Fibroblast of villous mesenchyme (primary cell): ENCODE measurements around the gene NTF3. TPM values are rescaled to one million over a fixed set of nuclear protein-coding genes. Genes with fewer than 3 reads are reported as not detected.

ENCODE experiments used
- DNase-seq: peaks from one replicate; pipeline ENCODE4 v3.0.0-alpha.2; 2010; ENCODE audit warnings: low read depth
- H3K4me3 ChIP-seq: 2 replicates; pipeline ENCODE4 v1.5.1; 2011; ENCODE audit warnings: low read depth, mild to moderate bottlenecking, low read length
- CTCF ChIP-seq: IDR thresholded peaks from 2 replicates; pipeline ENCODE4 v1.5.1; 2012; ENCODE audit warnings: low read depth, mild to moderate bottlenecking, low read length; ENCODE audit not compliant: insufficient read depth
- total RNA-seq: library from RNA; depleted of rRNA; stranded (reverse); fragments of >200 nt; gene quantifications from 2 replicates; pipeline ENCODE4 v1.2.3, GENCODE V29; 2012

The NTF3 gene
- total RNA-seq, 1 donor: 2.2 TPM

- DNase-seq: no peak
- no peak overlapping the region for H3K4me3 ChIP-seq
- TF ChIP-seq CTCF: no peak
Measured at GRCh38 chr12:5509102-5509501, 77.2 kb downstream of the NTF3 start.

- no peak overlapping the region for H3K4me3 ChIP-seq
- DNase-seq: no peak
- no peak for TF ChIP-seq CTCF
Measured at GRCh38 chr12:5509557-5509956, 77.6 kb downstream of the NTF3 start.

GRCh38 chr12:5510251-5510805 is 78.4 kb downstream of the NTF3 start:
- H3K4me3 ChIP-seq: no peak overlapping the region
- no peak for TF ChIP-seq CTCF

GRCh38 chr12:5511256-5511643 is 79.3 kb downstream of the NTF3 start:
- no peak for TF ChIP-seq CTCF
- no peak for DNase-seq
- no peak overlapping the region for H3K4me3 ChIP-seq

More at GRCh38 chr12:5510251-5510805, 78.4 kb downstream of the NTF3 start:
- no peak for DNase-seq

GRCh38 chr12:5511644-5512600 is 80.0 kb downstream of the NTF3 start:
- H3K4me3 ChIP-seq: no peak overlapping the region
- peak; percentile 34 for DNase-seq
- TF ChIP-seq CTCF: peak; percentile 56

GRCh38 chr12:5512601-5512970 is 80.7 kb downstream of the NTF3 start:
- H3K4me3 ChIP-seq: no peak overlapping the region
- DNase-seq: no peak
- TF ChIP-seq CTCF: no peak
